NCI-H128 (cell line): Measurements from ENCODE around the gene NRSN2.
A peak's percentile ranks its signal among the peaks of the same experiment; 100 is the strongest.
"Not testable (repeated sequence)": the region's sequence is repeated elsewhere in the genome, so short reads cannot be mapped to it uniquely, and the experiment has no call there.

Experiments used
- DNase-seq: peaks from one replicate; lab custom pipeline; 2025; ENCODE audit not compliant: unreplicated experiment; lab: John Stamatoyannopoulos, UW

NRSN2 gene

DNA sequence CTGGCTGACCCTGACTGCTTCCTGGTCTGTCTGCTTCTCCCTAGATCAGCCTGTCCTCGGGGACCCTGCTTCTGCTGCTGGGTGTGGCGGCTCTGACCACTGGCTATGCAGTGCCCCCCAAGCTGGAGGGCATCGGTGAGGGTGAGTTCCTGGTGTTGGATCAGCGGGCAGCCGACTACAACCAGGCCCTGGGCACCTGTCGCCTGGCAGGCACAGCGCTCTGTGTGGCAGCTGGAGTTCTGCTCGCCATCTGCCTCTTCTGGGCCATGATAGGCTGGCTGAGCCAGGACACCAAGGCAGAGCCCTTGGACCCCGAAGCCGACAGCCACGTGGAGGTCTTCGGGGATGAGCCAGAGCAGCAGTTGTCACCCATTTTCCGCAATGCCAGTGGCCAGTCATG lies 6.3 kb downstream of the NRSN2 start:
- DNase-seq = no peak

- peak; percentile 57 for DNase-seq
Measured at GRCh38 chr20:354298-354977, 7.5 kb downstream of the NRSN2 start.

- DNase-seq = not testable (repeated sequence)
Measured at GRCh38 chr20:356154-356553, 9.2 kb downstream of the NRSN2 start.

DNA sequence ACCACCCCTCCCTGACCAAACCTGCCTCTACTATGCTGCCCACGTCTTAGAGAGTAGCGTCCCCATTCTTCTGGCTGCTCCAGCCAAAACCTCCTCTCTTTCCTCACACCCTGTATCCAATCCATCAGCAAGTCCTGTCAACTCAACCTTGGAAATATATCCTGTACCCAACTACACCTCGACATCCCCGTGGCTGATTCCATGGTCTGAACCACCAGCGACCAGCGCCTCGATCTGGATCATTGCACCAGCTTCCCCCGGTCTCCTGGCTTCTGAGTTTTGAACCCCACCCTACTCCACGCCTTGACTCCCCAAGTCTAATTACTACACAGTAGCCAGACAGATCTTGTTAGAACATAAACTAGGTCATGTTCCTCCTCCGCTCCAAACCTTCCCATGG lies 9.8 kb downstream of the NRSN2 start:
- no peak for DNase-seq

DNA sequence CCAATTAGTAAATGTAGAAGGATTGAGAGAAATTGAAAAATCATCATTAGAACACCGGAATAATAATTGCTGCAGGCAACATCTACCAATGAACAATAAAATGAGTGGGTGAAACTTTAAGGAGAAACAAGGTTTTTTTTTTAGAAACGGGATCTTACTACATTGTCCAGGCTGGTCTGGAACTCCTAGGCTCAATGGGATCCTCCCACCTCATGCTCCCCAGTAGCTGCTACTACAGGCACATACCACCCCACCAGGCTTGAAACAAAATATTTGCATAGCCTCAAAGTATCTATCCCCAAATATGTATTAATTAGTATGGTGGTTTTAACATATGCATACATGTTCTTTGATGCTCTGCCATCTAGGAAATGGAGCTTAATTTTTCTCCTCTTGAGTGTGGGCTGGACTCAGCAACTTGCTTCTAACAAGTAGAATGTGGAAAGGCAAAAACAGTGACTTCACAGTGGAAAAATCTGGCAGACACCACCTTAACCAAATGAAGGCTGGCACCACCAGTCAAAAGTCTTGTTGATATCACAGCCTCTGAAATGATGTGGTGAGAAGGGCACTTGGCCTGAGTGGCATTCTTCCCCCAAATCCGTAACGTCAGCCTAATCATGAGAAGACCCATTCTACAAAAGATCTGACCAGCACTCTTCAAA lies 12.1 kb downstream of the NRSN2 start:
- no peak for DNase-seq

- no peak for DNase-seq
Measured at GRCh38 chr20:361561-361960, 14.7 kb downstream of the NRSN2 start.

DNA sequence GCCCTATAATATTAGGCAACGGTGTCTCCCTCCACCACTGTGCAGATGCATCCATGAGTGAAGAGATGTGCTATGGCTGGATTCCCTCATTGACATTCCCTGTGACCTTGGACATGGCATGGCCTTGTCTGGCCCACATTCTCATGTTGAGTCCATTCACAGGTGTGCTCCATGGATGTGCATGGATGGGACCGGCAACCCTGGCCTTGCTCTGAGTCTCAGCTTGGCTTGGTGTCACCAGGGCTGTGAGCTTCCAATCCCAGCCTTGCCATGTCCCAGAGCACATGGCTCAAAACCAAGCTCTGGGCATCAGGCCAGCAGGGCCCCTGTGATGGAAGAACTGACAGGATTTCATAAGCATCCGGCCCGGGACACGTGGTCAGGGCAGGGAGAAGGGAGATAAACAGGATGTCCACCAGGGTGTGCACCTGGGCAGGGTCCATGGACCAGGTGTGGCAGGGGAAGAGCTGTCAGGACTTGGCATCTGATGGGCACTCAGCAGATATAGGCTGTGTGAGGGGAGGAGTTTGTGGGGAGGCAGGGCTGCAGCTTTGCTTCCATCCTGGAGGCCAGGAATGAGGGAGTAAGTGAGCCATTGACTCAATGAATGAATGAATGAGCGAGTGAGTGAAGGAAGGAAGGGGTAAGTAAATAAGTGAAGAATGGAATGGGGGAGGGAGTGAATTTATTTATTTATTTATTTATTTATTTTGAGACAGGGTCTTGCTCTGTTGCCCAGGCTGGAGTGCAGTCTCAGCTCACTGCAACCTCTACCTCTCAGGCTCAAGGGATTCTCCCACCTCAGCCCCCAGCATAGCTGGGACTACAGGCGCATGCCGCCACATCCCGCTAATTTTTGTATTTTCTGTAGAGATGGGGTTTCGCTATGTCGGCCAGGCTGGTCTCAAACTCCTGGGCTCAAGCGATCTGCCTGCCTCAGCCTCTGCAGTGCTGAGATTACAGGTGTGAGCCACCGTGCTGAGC lies 15.7 kb downstream of the NRSN2 start:
- DNase-seq = no peak

DNA sequence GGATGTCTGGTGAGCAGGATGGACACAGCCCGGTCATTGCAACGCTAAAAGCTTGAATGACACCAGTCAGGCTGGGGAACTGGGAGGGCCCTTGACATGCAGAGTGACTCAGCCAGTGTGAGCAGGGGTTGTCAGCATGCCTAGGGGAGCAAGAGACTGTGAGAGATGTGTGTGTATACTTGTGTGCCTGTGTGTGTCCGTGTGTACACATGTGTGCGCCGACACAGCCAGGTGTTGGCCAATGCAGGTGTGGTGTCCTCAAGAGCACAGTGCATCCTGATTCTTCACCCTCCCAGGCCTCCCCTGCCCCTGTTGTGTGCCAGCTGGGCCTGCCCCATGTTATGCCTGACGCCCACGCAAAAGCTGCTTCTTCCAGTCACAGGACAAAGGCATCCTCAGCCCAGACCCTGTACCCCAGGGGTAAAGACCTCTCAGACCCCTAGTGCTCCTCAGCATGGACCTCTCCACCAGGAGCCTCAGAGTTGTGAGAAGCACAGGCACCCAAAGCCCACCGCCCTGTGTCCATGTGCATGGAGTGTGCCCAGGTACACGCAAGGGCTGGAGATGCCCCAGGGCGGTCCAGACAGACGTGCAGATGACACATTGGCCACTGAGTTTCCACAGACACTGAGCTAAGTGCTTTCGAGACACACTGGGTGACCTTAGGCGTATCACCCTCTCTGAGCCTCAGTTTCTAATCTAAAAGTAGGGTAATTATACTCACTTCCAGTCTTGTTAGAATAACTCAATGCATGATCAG lies 16.6 kb downstream of the NRSN2 start:
- no peak for DNase-seq

GRCh38 chr20:364905-365794 lies 18.2 kb downstream of the NRSN2 start:
- no peak for DNase-seq

DNA sequence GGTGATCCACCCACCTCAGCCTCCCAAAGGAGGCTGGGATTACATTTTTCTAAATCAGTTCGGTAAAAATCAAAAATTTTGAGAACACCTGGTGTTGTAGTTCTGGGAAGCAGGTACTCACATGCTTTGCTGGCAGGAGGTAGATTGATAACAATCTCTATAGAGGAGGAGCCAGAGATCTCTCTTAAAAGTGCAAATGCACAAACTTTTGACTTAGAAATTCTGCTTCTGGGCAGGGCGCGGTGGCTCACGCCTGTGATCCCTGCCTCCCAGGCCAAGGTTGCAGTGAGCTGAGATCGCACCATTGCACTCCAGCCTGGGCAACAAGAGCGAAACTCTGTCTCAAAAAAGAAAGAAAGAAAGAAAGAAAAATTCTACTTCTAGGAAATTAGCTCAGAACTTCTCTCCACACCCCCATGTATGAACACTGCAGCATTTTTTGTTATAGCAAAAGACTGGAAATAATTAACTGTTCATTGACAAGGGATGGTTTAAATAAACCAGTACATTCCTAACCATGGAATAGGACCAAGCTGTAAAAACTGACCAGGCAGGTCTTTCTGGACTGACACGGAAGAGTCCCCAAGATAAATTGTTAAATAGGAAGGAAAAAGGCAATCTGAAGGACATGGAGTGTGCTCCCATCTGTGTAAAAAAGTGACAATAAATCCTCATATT lies 19.3 kb downstream of the NRSN2 start:
- no peak for DNase-seq

- no peak for DNase-seq
Measured at GRCh38 chr20:366719-367485, 20.0 kb downstream of the NRSN2 start.

- DNase-seq = no peak
Measured at GRCh38 chr20:367486-367887, 20.6 kb downstream of the NRSN2 start.

DNA sequence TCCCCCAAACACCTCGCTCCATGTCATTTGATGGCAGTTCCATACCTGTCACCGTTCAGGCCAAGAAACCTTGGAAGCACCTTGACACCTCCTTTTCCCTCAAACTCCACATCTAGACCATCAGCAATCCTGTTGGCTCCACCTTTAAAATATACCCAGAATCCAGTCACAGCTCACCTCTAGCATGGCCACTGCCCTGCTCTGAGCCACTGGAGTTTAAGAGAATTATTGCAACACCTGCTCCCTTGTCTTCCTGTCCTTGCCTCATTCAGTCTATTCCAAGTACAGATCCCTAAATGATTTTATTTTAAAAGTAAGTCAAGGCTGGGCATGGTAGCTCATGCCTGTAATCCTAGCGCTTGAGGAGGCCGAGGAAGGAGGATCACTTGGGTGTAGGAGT lies 22.0 kb downstream of the NRSN2 start:
- no peak for DNase-seq

GRCh38 chr20:370151-370600 lies 23.3 kb downstream of the NRSN2 start:
- DNase-seq = no peak

- DNase-seq = no peak
Measured at GRCh38 chr20:370977-371754, 24.3 kb downstream of the NRSN2 start.

GRCh38 chr20:371755-372542 lies 25.0 kb downstream of the NRSN2 start:
- no peak for DNase-seq

- DNase-seq = not testable (repeated sequence)
Measured at GRCh38 chr20:372543-373082, 25.7 kb downstream of the NRSN2 start.
